WI38 (cell line): ENCODE measurements around the gene NR2F1-AS1.

Source experiments
- H3K4me3 ChIP-seq: 2 replicates; pipeline ENCODE4 v1.5.1; 2011; ENCODE audit warnings: low read depth, mild to moderate bottlenecking, control low read depth, low read length
- TF ChIP-seq, protein P1 (sequence below): IDR thresholded peaks from 2 replicates; pipeline ENCODE4 v1.5.1; 2012; ENCODE audit warnings: low read depth, mild to moderate bottlenecking, control low read depth, low read length

The NR2F1-AS1 gene

DNA sequence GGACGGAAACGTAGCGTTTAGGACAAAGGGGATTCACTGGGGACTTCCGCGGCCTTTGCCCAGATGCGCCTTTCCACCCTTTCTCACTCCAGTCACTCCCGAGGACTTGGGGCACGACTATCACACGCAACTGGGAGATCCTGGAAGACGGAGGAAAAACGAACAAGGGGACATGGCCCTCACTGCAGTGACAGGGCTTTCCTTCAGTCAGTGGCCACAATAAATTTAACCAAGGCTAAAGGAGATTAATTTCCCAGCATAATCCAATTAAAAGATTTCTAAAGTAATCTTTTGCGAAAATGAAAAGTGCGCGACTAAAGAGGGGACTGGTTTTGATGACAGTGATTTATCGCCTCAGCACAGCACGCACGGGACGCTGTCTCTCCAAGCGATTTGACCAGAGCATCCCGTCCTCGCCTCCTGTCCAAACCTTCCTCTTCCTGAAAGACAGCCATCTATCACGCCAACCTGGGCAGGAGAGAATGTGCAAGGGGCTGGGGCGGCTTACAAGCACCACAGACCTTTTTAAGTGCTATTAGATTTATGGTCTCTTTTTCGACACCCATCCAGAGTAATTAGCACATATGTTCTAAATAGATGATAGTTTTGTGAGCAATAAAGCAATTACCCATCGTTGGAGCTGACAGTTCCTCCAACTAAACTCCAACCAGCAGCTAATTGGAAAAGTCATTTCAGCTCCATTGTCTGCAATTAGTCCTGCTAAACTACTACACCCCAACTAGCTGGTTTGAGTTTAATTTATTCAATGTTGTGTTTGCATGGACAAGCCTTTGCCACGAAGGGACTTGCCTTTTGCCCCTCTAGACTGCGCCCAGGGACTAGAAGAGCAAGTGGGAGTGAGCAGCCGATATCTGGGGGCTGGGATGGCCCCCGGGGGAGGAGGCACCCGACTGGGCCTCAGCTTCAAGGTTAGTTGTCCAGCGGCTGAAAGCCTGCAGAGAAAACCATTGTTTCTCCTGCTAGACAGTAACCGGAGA lies 7.4 kb downstream of the NR2F1-AS1 start:
- H3K4me3 ChIP-seq, result no peak overlapping the region
- TF ChIP-seq, protein P1, sequence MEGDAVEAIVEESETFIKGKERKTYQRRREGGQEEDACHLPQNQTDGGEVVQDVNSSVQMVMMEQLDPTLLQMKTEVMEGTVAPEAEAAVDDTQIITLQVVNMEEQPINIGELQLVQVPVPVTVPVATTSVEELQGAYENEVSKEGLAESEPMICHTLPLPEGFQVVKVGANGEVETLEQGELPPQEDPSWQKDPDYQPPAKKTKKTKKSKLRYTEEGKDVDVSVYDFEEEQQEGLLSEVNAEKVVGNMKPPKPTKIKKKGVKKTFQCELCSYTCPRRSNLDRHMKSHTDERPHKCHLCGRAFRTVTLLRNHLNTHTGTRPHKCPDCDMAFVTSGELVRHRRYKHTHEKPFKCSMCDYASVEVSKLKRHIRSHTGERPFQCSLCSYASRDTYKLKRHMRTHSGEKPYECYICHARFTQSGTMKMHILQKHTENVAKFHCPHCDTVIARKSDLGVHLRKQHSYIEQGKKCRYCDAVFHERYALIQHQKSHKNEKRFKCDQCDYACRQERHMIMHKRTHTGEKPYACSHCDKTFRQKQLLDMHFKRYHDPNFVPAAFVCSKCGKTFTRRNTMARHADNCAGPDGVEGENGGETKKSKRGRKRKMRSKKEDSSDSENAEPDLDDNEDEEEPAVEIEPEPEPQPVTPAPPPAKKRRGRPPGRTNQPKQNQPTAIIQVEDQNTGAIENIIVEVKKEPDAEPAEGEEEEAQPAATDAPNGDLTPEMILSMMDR, result no peak

DNA sequence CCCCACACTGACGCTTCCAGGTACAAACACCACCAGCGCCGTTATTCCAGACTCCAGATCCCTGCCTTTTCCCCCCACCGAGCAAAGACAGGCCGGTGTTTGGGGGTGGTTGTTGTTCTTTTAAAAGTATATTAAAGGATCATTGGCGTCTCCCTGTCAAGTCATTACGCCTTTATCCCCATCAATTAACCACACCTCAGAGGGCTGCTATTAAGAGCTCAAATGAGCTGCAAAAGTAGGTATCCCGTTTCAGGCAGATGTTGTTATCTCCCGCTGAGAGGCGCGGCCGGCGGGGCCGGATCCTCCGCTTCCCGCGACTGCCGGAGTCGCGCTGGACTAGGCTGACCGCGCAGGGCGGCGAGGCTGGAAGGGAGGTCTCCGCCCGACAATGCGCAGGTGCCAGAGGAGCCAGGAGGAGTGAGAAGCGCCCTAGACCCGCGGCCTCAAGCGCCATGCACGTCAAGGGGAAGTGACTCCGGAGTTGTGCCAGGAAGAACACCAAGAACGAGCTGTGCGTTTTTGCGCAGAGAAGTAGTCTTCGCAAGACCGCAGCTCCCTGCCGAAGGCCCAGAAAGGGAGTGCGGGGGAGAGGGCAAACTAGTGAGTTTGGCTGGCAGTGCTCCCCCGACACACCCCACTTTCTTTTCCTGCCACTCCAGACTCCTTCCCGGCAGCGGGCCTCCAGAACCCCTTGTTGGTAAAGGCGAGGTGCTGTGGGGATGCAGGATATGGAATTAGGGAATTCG lies 8.2 kb downstream of the NR2F1-AS1 start:
- no peak overlapping the region for H3K4me3 ChIP-seq
- TF ChIP-seq, protein P1, result no peak

DNA sequence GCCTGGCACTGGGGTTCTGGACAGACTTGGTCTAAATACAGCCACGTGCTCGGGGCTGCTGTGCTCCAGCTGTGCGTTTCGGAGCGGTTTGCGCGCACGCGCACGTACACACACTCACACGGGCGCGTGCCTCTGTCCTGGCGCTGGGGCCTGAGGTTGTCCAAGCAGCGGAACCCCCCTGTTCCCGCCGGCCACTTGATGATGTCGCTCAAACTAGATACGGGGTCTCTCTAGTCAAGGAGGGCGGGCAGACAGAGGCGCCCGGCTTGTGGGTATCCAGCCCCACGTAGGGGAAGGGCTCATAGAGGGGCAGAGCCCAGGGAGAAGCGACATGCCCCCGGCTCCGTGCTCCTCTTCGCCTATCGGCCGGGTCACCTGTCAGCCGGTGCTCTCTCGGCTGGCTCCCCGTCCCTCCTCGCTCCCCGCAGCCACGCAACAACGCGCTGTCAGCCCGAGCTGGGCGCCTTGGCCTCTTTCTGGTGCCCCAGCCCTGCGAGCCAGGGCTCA lies 8.9 kb downstream of the NR2F1-AS1 start:
- H3K4me3 ChIP-seq, result no peak overlapping the region

DNA sequence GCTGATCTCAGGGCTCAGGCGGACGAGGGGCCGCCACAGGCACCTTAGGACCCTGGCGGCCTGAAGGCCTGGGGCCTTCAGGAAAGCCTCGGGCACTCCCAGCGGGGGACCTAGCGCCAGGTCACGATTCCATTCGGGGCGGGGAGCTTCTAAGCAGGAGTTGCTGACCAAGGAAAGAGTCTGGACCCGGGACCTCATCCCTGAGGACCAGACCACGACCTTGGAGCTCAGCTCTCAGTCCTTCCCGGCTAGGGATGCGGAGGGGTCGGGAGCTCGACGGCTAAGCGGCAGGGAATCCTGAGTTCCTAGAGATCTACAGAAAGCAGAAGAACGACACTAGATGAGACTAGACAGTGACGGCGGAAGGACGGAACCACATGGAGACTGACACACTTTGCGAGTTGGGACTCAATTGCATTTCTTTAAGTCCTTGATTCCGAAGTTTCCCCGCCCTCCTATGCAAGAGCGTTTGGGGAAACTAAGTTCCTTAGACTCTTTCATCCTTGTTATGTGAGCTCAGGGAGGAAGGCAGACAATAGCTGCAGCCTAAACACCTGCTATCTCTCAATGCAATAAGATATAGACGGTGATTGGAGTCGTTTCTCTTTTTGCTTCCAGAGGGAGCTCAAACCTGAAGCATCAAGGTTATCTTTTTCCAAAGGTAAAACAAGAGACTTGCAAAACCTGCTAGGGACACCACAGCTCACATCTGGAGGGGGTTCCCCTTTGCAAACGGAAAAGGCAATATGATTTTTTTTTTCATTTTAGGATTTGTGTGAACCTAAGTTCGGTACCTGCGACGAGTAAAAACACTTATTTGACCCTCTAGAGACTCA lies 9.7 kb downstream of the NR2F1-AS1 start:
- TF ChIP-seq, protein P1, result no peak
- no peak overlapping the region for H3K4me3 ChIP-seq

More for the DNA sequence above, 8.9 kb downstream of the NR2F1-AS1 start:
- TF ChIP-seq, protein P1, result no peak

DNA sequence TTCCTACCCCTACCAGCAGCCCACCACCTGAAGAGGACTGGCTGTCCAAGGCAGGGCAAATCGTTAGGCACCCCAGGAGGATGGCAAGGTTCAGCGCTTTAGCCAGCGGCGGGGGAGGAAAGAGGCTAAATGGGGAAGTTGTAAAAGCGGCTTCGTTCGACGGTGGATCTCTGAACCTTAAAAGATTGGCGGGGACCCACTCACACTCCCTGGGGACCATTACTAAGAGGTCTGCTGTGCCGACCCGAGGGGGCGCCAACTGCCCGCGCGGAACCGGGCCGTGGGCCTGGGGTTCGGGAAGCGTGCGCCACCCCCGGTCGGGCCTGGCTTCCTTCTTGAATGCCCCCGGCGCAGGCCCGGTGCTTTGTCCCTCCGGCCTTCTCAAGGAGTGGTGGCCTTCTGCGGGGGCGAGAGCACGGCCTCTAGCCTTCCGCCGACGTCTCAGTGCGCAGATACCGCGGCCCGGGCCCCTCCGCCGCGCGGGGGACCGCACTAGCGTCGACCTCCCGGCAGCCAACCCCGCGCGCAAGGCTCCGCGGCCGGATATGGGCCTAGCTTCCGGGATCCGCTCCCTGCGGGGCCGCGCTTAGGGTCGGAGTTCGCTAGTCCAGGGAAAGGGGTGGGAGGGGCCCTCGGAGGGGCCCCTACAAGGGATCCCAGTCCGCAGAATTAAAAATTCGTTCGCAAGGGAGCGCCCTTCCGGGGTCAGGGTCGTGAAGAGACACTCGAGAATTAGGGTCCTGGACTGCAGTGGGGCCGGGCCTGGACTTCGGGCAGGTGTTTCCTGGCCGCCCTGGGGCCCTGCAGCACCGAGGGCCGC lies 10.5 kb downstream of the NR2F1-AS1 start:
- TF ChIP-seq, protein P1, result no peak
- H3K4me3 ChIP-seq, result no peak overlapping the region
